Testis (tissue), 3 donors: Measurements from ENCODE around the gene TUNAR. TPM values are rescaled to one million over a fixed set of nuclear protein-coding genes. Genes with fewer than 3 reads are reported as not detected.
A peak's percentile ranks its signal among the peaks of the same experiment; 100 is the strongest.

ENCODE experiments used
- DNase-seq: peaks from one replicate; pipeline ENCODE4 v3.0.0-alpha.2; 2019
- H3K27ac ChIP-seq, 2 donors: fragments of 200-600 bp; sonication (generic); one replicate each; pipeline ENCODE4 v1.5.1; 2019
- H3K27me3 ChIP-seq: fragments of 200-600 bp; sonication (generic); one replicate; pipeline ENCODE4 v1.5.1; 2019
- H3K36me3 ChIP-seq: fragments of 200-600 bp; sonication (generic); one replicate; pipeline ENCODE4 v1.5.1; 2017; ENCODE audit warnings: low read depth; ENCODE audit errors: missing control alignments
- H3K4me1 ChIP-seq: fragments of 200-600 bp; sonication (generic); one replicate; pipeline ENCODE4 v1.5.1; 2019
- H3K4me3 ChIP-seq, 2 donors: fragments of 200-600 bp; sonication (generic); one replicate each; pipeline ENCODE4 v1.5.1; 2017 to 2019
- H3K9me3 ChIP-seq: fragments of 200-600 bp; sonication (generic); one replicate; pipeline ENCODE4 v1.5.1; 2017
- CTCF ChIP-seq, 3 experiments: fragments of 450-650 bp in 2 of 3; fragments of 200-600 bp in 1 of 3; sonication (generic) in 1 of 3; IDR thresholded peaks; one replicate each; pipeline ENCODE4 v1.5.1; 2016 to 2019; ENCODE audit warnings: antibody characterized with exemption in 3 of 3, mild to moderate bottlenecking in 2 of 3, moderate library complexity in 1 of 3
- POLR2A ChIP-seq: fragments of 450-650 bp; IDR thresholded peaks from one replicate; pipeline ENCODE4 v1.6.1; 2017; ENCODE audit warnings: antibody characterized with exemption, mild to moderate bottlenecking, moderate library complexity
- WGBS, 2 donors: methylation state at CpG; one replicate each; pipeline ENCODE4 v1.1.5; 2018; 5-methylcytosine and 5-hydroxymethylcytosine counted together
- intact Hi-C: fragments of 100-400 bp; cut with DNase I; formaldehyde crosslinking; loops from one replicate; pipeline ENCODE4 v1.15.1; 2023; ENCODE audit warnings: low total_unique reads
- polyA plus RNA-seq: library from polyadenylated mRNA; stranded (reverse); fragments of 350-450 nt; fragmentation: Illumina TruSeq; extraction: RNeasy Lipid Tissue Mini Kit (QIAGEN cat#74804); gene quantifications from one replicate; pipeline ENCODE4 v1.2.3, GENCODE V29; 2014; ENCODE audit warnings: low read depth, low replicate concordance; ENCODE audit not compliant: insufficient read depth
- total RNA-seq, 2 donors: library from RNA; depleted of rRNA; stranded (reverse); fragments of >200 nt; gene quantifications; one replicate each; pipeline ENCODE4 v1.2.3, GENCODE V29; 2016

TUNAR gene
- total and polyA plus RNA-seq, 3 donors from 2014 or later: 2.3 to 4.2 (median 3.9) TPM

GRCh38 chr14:95922080-95922479 is 45.4 kb downstream of the TUNAR start:
- H3K9me3 ChIP-seq: no peaks in the 10 kb centered on the region
- no peak for DNase-seq
- H3K36me3 ChIP-seq: no peaks in the 10 kb centered on the region
- H3K4me3 ChIP-seq: no peak overlapping the region
- H3K27me3 ChIP-seq: no peaks in the 10 kb centered on the region
- intact Hi-C loops: no loop called here
- H3K27ac ChIP-seq: no peak overlapping the region
- TF ChIP-seq POLR2A (no peak), CTCF (IDR thresholded peaks at IDR 0.05) (no peak)
- WGBS, 2 donors: 95 to 96% methylated on average over 4 of the region's 4 CpGs
- no peaks in the 10 kb centered on the region for H3K4me1 ChIP-seq

- no peak for TF ChIP-seq POLR2A
- no peak for TF ChIP-seq CTCF (IDR thresholded peaks at IDR 0.05)
- no peak overlapping the region for H3K27ac ChIP-seq
- H3K9me3 ChIP-seq: no peaks in the 10 kb centered on the region
- intact Hi-C loops: no loop called here
- 65 to 72% methylated on average over 2 of the region's 2 CpGs for WGBS, 2 donors
- no peaks in the 10 kb centered on the region for H3K36me3 ChIP-seq
- DNase-seq: no peak
- H3K4me3 ChIP-seq: no peak overlapping the region
- no peaks in the 10 kb centered on the region for H3K4me1 ChIP-seq
- H3K27me3 ChIP-seq: no peaks in the 10 kb centered on the region
These were observed 52.1 kb downstream of the TUNAR start for GRCh38 chr14:95928751-95929150.

GRCh38 chr14:95931384-95931783 is 54.8 kb downstream of the TUNAR start:
- TF ChIP-seq POLR2A: no peak
- no peak for TF ChIP-seq CTCF (IDR thresholded peaks at IDR 0.05)
- Histone ChIP-seq H3K9me3 (no peaks in the 10 kb centered on the region), H3K27ac (no peak overlapping the region), H3K27me3 (no peaks in the 10 kb centered on the region), H3K4me3 (no peak overlapping the region), H3K4me1 (no peaks in the 10 kb centered on the region), H3K36me3 (no peaks in the 10 kb centered on the region)
- intact Hi-C loops: no loop called here
- no peak for DNase-seq

GRCh38 chr14:95935228-95935822 is 58.7 kb downstream of the TUNAR start:
- Histone ChIP-seq H3K9me3 (no peaks in the 10 kb centered on the region), H3K36me3 (no peaks in the 10 kb centered on the region), H3K4me3 (no peak overlapping the region), H3K4me1 (no peaks in the 10 kb centered on the region), H3K27ac (no peak overlapping the region), H3K27me3 (no peaks in the 10 kb centered on the region)
- TF ChIP-seq POLR2A: no peak
- no peak for TF ChIP-seq CTCF (IDR thresholded peaks at IDR 0.05)
- peak; percentile 44 for DNase-seq
- intact Hi-C loops: no loop called here
- WGBS, 2 donors: 17 to 23% methylated on average over 2 of the region's 2 CpGs

GRCh38 chr14:95936041-95936440 is 59.4 kb downstream of the TUNAR start:
- 80 to 83% methylated on average over 2 of the region's 2 CpGs for WGBS, 2 donors
- TF ChIP-seq CTCF (IDR thresholded peaks at IDR 0.05) (no peak), POLR2A (no peak)
- no peak for DNase-seq

More at GRCh38 chr14:95936041-95936440, 59.4 kb downstream of the TUNAR start:
- Histone ChIP-seq H3K4me3 (no peak overlapping the region), H3K9me3 (no peaks in the 10 kb centered on the region), H3K4me1 (no peaks in the 10 kb centered on the region), H3K27ac (no peak overlapping the region), H3K27me3 (no peaks in the 10 kb centered on the region), H3K36me3 (no peaks in the 10 kb centered on the region)
- intact Hi-C loops: no loop called here
